Liver (tissue), 10 donors: Measurements from ENCODE around the gene PHTF2. TPM values are rescaled to one million over a fixed set of nuclear protein-coding genes. Genes with fewer than 3 reads are reported as not detected.

Source experiments
- DNase-seq: peaks from one replicate; pipeline ENCODE4 v3.0.0-alpha.2; 2017; ENCODE audit warnings: low spot score
- H3K27ac ChIP-seq, 2 donors: one replicate each; pipeline ENCODE4 v1.7.0; 2013; ENCODE audit warnings: inconsistent platforms in 2 of 2, low read length in 2 of 2, control low read depth in 1 of 2, low read depth in 1 of 2, mild to moderate bottlenecking in 1 of 2
- H3K27me3 ChIP-seq, 4 donors: one replicate each; pipeline versions ENCODE4 v1.6.1 to v1.7.0; 2013; ENCODE audit warnings: low read length in 3 of 4, inconsistent platforms in 1 of 4, mild to moderate bottlenecking in 1 of 4, moderate library complexity in 1 of 4; ENCODE audit not compliant: control insufficient read depth in 4 of 4, insufficient read depth in 4 of 4
- H3K36me3 ChIP-seq, 4 donors: one replicate each; pipeline versions ENCODE4 v1.6.1 to v1.7.0; 2013; ENCODE audit warnings: low read length in 3 of 4, mild to moderate bottlenecking in 3 of 4, low read depth in 1 of 4, moderate library complexity in 1 of 4; ENCODE audit not compliant: control insufficient read depth in 4 of 4, insufficient read depth in 3 of 4
- H3K4me1 ChIP-seq, 4 donors: one replicate each; pipeline versions ENCODE4 v1.6.1 to v1.7.0; 2013; ENCODE audit warnings: low read length in 3 of 4, mild to moderate bottlenecking in 3 of 4, moderate library complexity in 1 of 4; ENCODE audit not compliant: control insufficient read depth in 4 of 4, insufficient read depth in 4 of 4
- H3K4me3 ChIP-seq, 3 donors: one replicate each; pipeline versions ENCODE4 v1.6.1 to v1.7.0; 2013; ENCODE audit warnings: low read length in 3 of 3, control low read depth in 1 of 3, low read depth in 1 of 3, mild to moderate bottlenecking in 1 of 3
- H3K9ac ChIP-seq, 2 donors: one replicate each; pipeline ENCODE4 v1.7.0; 2013; ENCODE audit warnings: low read length in 2 of 2, mild to moderate bottlenecking in 2 of 2, moderate library complexity in 2 of 2, control low read depth in 1 of 2, low read depth in 1 of 2
- H3K9me3 ChIP-seq, 4 donors: one replicate each; pipeline versions ENCODE4 v1.6.1 to v1.7.0; 2013; ENCODE audit warnings: low read length in 3 of 4; ENCODE audit not compliant: control insufficient read depth in 4 of 4
- CTCF ChIP-seq: fragments of 150-350 bp; IDR thresholded peaks from 2 replicates; pipeline ENCODE4 v1.5.1; 2017; ENCODE audit warnings: improper control_type of control experiment, low read depth, low read length; ENCODE audit not compliant: missing input control
- FOXA1 ChIP-seq: IDR thresholded peaks from 2 replicates; pipeline ENCODE4 v1.6.1; 2016; ENCODE audit warnings: antibody characterized with exemption
- MAX ChIP-seq: IDR thresholded peaks from 2 replicates; pipeline ENCODE4 v1.6.1; 2016; ENCODE audit warnings: antibody characterized with exemption
- WGBS: extraction: QIAGEN DNeasy Blood & Tissue Kit; methylation state at CpG from one replicate; pipeline ENCODE4 v1.1.7; 2013; 5-methylcytosine and 5-hydroxymethylcytosine counted together
- polyA plus RNA-seq, 2 donors: library from polyadenylated mRNA; stranded (reverse) in 1 of 2; unstranded in 1 of 2; fragments of 200-250 nt in 1 of 2; fragments of >200 nt in 1 of 2; fragmentation: Nextera tagmentation in 1 of 2; extraction: Ambion mirVana in 1 of 2; gene quantifications; one replicate each; pipeline versions ENCODE4 v1.2.1 to v1.2.3, GENCODE V29; 2013 to 2015
- small RNA-seq: library from RNA; depleted of rRNA; stranded (forward); fragments of <200 nt; gene quantifications from one replicate; pipeline ENCODE3, GENCODE V24; 2014
- total RNA-seq, 2 donors: library from RNA; depleted of rRNA; stranded (reverse); fragments of >200 nt; gene quantifications; one replicate each; pipeline ENCODE4 v1.2.3, GENCODE V29; 2014
- TF ChIP-seq, protein P1 (sequence below): IDR thresholded peaks from 2 replicates; pipeline ENCODE4 v1.6.1; 2016; ENCODE audit warnings: antibody characterized with exemption
- donor health status: healthy.
- donor health status: healthy.
- donor health status: healthy.
- donor health status: healthy.
- donor health status: healthy.

PHTF2 gene
- total and polyA plus RNA-seq, 4 donors, result 2.2 to 7.3 (median 4.7) TPM

- no peak for DNase-seq
- no peak for TF ChIP-seq CTCF
- TF ChIP-seq, protein P1, sequence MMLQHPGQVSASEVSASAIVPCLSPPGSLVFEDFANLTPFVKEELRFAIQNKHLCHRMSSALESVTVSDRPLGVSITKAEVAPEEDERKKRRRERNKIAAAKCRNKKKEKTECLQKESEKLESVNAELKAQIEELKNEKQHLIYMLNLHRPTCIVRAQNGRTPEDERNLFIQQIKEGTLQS, result no peak
- Histone ChIP-seq H3K36me3 (no peaks in the 10 kb centered on the region), H3K27me3 (no peaks in the 10 kb centered on the region), H3K4me1 (no peaks in the 10 kb centered on the region), H3K9me3 (no peaks in the 10 kb centered on the region), H3K27ac (no peak overlapping the region), H3K9ac (no peak overlapping the region), H3K4me3 (no peak overlapping the region)
- 94% methylated on average over 4 of the region's 4 CpGs for WGBS
Measured at GRCh38 chr7:78002715-78003114, 204.1 kb downstream of the PHTF2 start.

- WGBS, result 97% methylated on average over 10 of the region's 10 CpGs
- no peak overlapping the region for H3K9ac ChIP-seq
- DNase-seq, result no peak
- TF ChIP-seq FOXA1, result no peak
- no peak for TF ChIP-seq MAX
- no peak overlapping the region for H3K4me3 ChIP-seq
- no peaks in the 10 kb centered on the region for H3K4me1 ChIP-seq
- H3K27me3 ChIP-seq, result no peaks in the 10 kb centered on the region
- H3K9me3 ChIP-seq, result no peaks in the 10 kb centered on the region
- no peak overlapping the region for H3K27ac ChIP-seq
- H3K36me3 ChIP-seq, result no peaks in the 10 kb centered on the region
Measured at GRCh38 chr7:78006063-78006755, 207.6 kb downstream of the PHTF2 start.

Small RNAs within 50 kb of the gene (small RNA-seq; reads per million reads assigned to genes)
- not detected for gene RF00019

Other genes starting within 250 kb of the PHTF2 start
- 10 to 100 TPM; 11.6 to 23.4 TPM for gene RSBN1L, start 102.3 kb upstream of the PHTF2 start, total RNA-seq
- 1 to 10 TPM; 3.3 to 4.1 TPM for gene RSBN1L, start 102.3 kb upstream of the PHTF2 start, polyA plus RNA-seq
- 1 to 10 TPM; 4.9 to 9.9 TPM for gene TMEM60, start 339 bp upstream of the PHTF2 start, total RNA-seq
- gene TMEM60, start 339 bp upstream of the PHTF2 start, polyA plus RNA-seq, result 10 to 100 TPM in 1 of 2 donors, 1 to 10 TPM in 1; 9.7 to 16.7 TPM